ENCODE results near the gene GDF3. TPM values are rescaled to one million over a fixed set of nuclear protein-coding genes. Genes with fewer than 3 reads are reported as not detected.

GDF3 gene
- total RNA-seq, 1 donor from 2014 or later, result not detected

- TF ChIP-seq CTCF (IDR thresholded peaks at IDR 0.05), result no peak
- H3K4me1 ChIP-seq, result no peaks in the 10 kb centered on the region
- H3K36me3 ChIP-seq, result no peaks in the 10 kb centered on the region
- no peak overlapping the region for H3K4me3 ChIP-seq
- no peaks in the 10 kb centered on the region for H3K27me3 ChIP-seq
- no peak for DNase-seq (ENCODE audit: low spot score in 2 of 2)
- H3K27ac ChIP-seq, result no peak overlapping the region
- no peaks in the 10 kb centered on the region for H3K9me3 ChIP-seq
- intact Hi-C loops (cut with DNase I), result no loop called here
These were observed 24.6 kb upstream of the GDF3 start for GRCh38 chr12:7719946-7720730.

GRCh38 chr12:7716381-7716780 is 20.8 kb upstream of the GDF3 start:
- no peaks in the 10 kb centered on the region for H3K4me1 ChIP-seq
- intact Hi-C loops (cut with DNase I), result no loop called here
- no peaks in the 10 kb centered on the region for H3K36me3 ChIP-seq
- no peaks in the 10 kb centered on the region for H3K9me3 ChIP-seq
- DNase-seq (ENCODE audit: low spot score in 2 of 2), result no peak
- H3K27me3 ChIP-seq, result no peaks in the 10 kb centered on the region
- H3K27ac ChIP-seq, result no peak overlapping the region
- TF ChIP-seq CTCF (IDR thresholded peaks at IDR 0.05), result no peak
- H3K4me3 ChIP-seq, result no peak overlapping the region

- no peak overlapping the region for H3K4me3 ChIP-seq
- no peaks in the 10 kb centered on the region for H3K9me3 ChIP-seq
- intact Hi-C loops (cut with DNase I), result no loop called here
- no peak for TF ChIP-seq CTCF (IDR thresholded peaks at IDR 0.05)
- H3K27me3 ChIP-seq, result no peaks in the 10 kb centered on the region
- H3K27ac ChIP-seq, result no peak overlapping the region
- DNase-seq (ENCODE audit: low spot score in 2 of 2), result no peak
- H3K4me1 ChIP-seq, result no peaks in the 10 kb centered on the region
- no peaks in the 10 kb centered on the region for H3K36me3 ChIP-seq
These were observed 17.4 kb upstream of the GDF3 start for GRCh38 chr12:7712841-7713442.

GRCh38 chr12:7711133-7711532 is 15.6 kb upstream of the GDF3 start, which contains the start of gene DPPA3:
DPPA3 (plus strand) TSS chr12:7711433; CDS start chr12:7711571, 138 bp downstream.
- no peak for TF ChIP-seq CTCF (IDR thresholded peaks at IDR 0.05)
- Histone ChIP-seq H3K9me3 (no peaks in the 10 kb centered on the region), H3K4me1 (no peaks in the 10 kb centered on the region), H3K4me3 (no peak within 1 kb of the TSS), H3K27me3 (no peaks in the 10 kb centered on the region), H3K27ac (no peak within 1 kb of the TSS), H3K36me3 (no peaks in the 10 kb centered on the region)
- DNase-seq (ENCODE audit: low spot score in 2 of 2), result no peak
- intact Hi-C loops (cut with DNase I), result no loop called here

- no peaks in the 10 kb centered on the region for H3K9me3 ChIP-seq
- H3K4me3 ChIP-seq, result no peak overlapping the region
- intact Hi-C loops (cut with DNase I), result no loop called here
- H3K4me1 ChIP-seq, result no peaks in the 10 kb centered on the region
- TF ChIP-seq CTCF (IDR thresholded peaks at IDR 0.05), result no peak
- H3K27ac ChIP-seq, result no peak overlapping the region
- no peaks in the 10 kb centered on the region for H3K36me3 ChIP-seq
- DNase-seq (ENCODE audit: low spot score in 2 of 2), result no peak
- H3K27me3 ChIP-seq, result no peaks in the 10 kb centered on the region
These were observed 14.5 kb upstream of the GDF3 start for GRCh38 chr12:7709969-7710675.
